Measurements from ENCODE around the gene GSAP. TPM values are rescaled to one million over a fixed set of nuclear protein-coding genes. Genes with fewer than 3 reads are reported as not detected.

The GSAP gene
- total RNA-seq, 1 donor from 2014 or later, result 9.9 TPM

DNA sequence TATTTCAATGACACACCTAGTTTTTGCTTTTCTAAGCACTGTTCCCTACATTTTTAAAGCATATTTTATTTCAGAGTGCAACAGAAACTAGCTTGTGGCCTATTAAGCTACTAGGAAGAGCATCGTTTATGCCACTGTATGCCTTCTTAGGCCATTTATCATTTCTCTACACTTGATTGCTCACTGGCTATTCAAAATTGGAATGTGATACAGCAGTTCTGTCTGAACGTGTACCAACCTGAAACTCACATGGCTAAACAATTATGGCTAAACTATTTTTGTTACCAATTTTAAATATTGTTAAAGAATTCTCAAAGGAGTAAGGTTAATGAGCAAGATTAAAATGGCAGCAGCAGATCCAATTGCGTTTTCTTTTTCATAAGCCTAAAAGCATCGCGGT is 105.2 kb downstream of the GSAP start:
- Mint-ChIP-seq H3K36me3 (ENCODE audit: insufficient read depth) (peaks cover 6% of the 10 kb centered on the region), H3K9me3 (ENCODE audit: low read depth) (peaks cover 5% of the 10 kb centered on the region), H3K27ac (no peak overlapping the region), H3K27me3 (no peaks in the 10 kb centered on the region), H3K4me1 (ENCODE audit: low read depth) (peaks cover 3% of the 10 kb centered on the region), H3K4me3 (ENCODE audit: low read depth) (no peak overlapping the region)
- DNase-seq (ENCODE audit: low spot score, unreplicated experiment), result no peak
- TF ChIP-seq CTCF (IDR thresholded peaks at IDR 0.05; ENCODE audit: unreplicated experiment), result no peak

DNA sequence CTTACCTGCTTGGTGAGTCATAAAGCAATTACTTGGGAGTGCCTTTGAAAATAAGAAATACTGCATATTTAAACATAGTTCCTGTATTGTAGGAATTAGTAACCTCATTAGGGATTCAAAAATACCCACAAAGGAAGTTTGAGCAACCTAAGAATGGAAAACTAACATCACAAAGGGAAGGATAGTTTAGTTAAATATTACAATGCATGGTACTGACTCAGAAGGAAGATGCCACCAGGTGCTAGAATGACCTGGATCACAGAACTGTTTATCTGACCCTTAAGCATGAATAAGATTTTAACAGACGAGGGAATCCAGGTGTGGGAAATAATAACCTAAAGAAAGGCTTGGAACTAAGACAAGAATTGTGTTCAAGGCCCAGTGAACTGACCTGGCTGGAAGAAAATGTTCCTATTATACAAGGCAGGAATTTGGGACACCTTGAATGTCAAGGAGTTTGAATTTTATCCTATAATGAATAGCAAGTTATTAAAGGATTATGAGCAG is 106.4 kb downstream of the GSAP start:
- peaks cover 13% of the 10 kb centered on the region for H3K36me3 Mint-ChIP-seq (ENCODE audit: insufficient read depth)
- H3K27me3 Mint-ChIP-seq, result no peaks in the 10 kb centered on the region
- no peak for TF ChIP-seq CTCF (IDR thresholded peaks at IDR 0.05; ENCODE audit: unreplicated experiment)
- no peak overlapping the region for H3K4me3 Mint-ChIP-seq (ENCODE audit: low read depth)
- no peak overlapping the region for H3K27ac Mint-ChIP-seq
- no peak for DNase-seq (ENCODE audit: low spot score, unreplicated experiment)
- H3K9me3 Mint-ChIP-seq (ENCODE audit: low read depth), result peaks cover 16% of the 10 kb centered on the region
- peaks cover 3% of the 10 kb centered on the region for H3K4me1 Mint-ChIP-seq (ENCODE audit: low read depth)

- Mint-ChIP-seq H3K9me3 (ENCODE audit: low read depth) (peaks cover 25% of the 10 kb centered on the region), H3K4me3 (ENCODE audit: low read depth) (no peak overlapping the region), H3K4me1 (ENCODE audit: low read depth) (peaks cover 3% of the 10 kb centered on the region), H3K27me3 (no peaks in the 10 kb centered on the region), H3K36me3 (ENCODE audit: insufficient read depth) (peaks cover 18% of the 10 kb centered on the region), H3K27ac (no peak overlapping the region)
- no peak for TF ChIP-seq CTCF (IDR thresholded peaks at IDR 0.05; ENCODE audit: unreplicated experiment)
- no peak for DNase-seq (ENCODE audit: low spot score, unreplicated experiment)
These were observed 107.4 kb downstream of the GSAP start for GRCh38 chr7:77308792-77309191.

DNA sequence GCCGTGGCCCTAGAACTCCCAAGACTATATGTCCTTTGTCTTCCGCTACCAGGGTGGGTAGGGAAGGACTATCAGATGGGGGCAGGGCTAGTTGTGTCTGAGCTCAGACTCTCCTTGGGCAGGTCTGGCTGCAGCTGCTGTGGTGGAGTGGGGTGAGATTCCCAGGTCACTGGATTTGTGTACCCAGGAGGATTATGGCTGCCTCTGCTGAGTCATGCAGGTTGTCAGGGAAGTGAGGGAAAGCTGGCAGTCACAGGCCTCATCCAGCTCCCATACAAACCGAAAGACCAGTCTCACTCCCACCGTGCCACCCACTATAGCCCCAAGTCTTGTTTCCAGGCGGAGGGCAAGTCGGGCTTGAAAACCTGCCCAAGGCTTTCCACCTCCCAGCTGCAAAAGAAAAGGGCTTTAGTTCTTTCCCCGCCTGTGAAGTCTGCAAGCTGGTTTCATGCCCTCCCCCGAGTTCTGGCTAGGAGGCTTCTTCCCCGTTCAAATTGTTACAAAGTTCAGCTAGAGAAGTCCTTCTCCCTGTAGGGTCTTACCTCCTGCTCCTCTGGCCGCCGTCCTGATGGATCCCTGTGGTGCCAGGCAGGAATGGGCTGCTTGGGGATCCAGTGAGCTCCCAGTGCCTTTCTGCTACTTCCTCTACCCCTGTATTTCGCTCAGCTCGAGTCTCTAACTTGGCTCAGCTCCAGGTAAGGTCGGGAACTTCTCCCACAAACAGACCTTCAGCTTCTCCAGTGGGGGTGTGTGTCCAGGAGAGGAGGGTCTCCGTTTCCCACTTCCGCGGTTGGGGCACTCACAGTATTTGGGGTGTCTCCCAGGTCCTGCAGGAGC is 109.7 kb downstream of the GSAP start:
- peaks cover 3% of the 10 kb centered on the region for H3K4me1 Mint-ChIP-seq (ENCODE audit: low read depth)
- H3K9me3 Mint-ChIP-seq (ENCODE audit: low read depth), result peaks cover 40% of the 10 kb centered on the region
- H3K4me3 Mint-ChIP-seq (ENCODE audit: low read depth), result no peak overlapping the region
- H3K27me3 Mint-ChIP-seq, result no peaks in the 10 kb centered on the region
- peaks cover 29% of the 10 kb centered on the region for H3K36me3 Mint-ChIP-seq (ENCODE audit: insufficient read depth)
- TF ChIP-seq CTCF (IDR thresholded peaks at IDR 0.05; ENCODE audit: unreplicated experiment), result no peak
- no peak for DNase-seq (ENCODE audit: low spot score, unreplicated experiment)
- no peak overlapping the region for H3K27ac Mint-ChIP-seq

DNA sequence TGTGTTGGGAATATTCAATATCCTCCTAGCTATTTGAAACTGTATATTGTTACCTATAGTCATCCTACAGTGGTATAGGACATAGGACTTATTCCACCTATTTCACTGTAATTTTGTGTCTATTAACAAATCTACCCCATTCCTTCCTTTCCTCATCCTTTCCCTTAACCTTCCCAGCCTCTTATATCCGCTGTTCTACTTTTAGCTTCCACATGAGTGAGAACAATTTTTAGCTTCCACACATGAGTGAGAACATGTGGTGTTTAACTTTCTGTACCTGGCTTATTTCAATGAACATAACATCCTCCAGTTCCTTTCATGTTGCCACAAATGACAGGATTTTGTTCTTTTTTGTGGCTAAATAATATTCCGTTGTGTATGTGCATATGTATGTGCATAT is 120.6 kb downstream of the GSAP start:
- no peaks in the 10 kb centered on the region for H3K4me1 Mint-ChIP-seq (ENCODE audit: low read depth)
- peaks cover 24% of the 10 kb centered on the region for H3K9me3 Mint-ChIP-seq (ENCODE audit: low read depth)
- no peaks in the 10 kb centered on the region for H3K27me3 Mint-ChIP-seq
- TF ChIP-seq CTCF (IDR thresholded peaks at IDR 0.05; ENCODE audit: unreplicated experiment), result no peak
- H3K4me3 Mint-ChIP-seq (ENCODE audit: low read depth), result no peak overlapping the region
- peaks cover 17% of the 10 kb centered on the region for H3K36me3 Mint-ChIP-seq (ENCODE audit: insufficient read depth)
- no peak for DNase-seq (ENCODE audit: low spot score, unreplicated experiment)
- H3K27ac Mint-ChIP-seq, result no peak overlapping the region

Measured in progenitor cell of endocrine pancreas (in vitro differentiated cells).